ENCODE results near the gene CAMSAP2.
"Not testable (repeated sequence)": the region's sequence is repeated elsewhere in the genome, so short reads cannot be mapped to it uniquely, and the experiment has no call there.

The CAMSAP2 gene

DNA sequence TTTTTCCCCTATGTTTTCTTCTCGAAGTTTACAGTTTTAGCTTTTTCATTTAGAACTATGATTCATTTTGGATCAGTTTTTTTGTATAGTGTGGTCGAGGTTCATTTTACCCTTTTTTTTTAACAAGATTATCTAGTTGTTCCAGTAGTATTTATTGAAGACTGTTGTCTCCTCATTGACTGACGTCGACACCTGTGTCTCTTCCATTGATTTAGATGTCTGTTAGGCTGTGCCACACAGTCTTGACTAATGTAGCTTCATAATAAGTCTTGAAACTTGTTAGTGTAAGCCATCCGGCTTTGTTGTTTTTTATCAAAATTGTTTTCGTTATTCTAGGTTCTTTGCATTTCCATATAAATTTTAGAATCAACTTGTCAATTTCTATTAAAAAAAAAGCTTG is 45.2 kb downstream of the CAMSAP2 start:
- DNase-seq = no peak

DNA sequence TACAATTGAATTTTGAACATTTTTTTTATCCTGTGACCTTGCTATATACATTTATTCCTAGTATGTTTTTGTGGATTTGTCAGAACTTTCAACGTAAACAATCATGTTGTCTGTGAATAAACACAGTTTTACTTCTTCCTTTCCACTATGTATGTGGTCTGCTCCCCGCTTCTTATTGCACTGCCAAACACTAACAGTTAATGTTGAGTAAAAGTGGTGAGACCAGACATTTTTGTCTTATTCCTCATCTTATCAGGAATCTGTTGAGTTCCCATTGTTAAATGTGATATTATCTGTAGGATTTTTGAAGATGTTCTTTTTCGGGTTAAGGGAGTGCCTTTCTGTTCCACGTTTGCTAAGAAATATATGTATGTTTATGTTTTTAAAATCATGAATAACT is 45.9 kb downstream of the CAMSAP2 start:
- DNase-seq = no peak

DNA sequence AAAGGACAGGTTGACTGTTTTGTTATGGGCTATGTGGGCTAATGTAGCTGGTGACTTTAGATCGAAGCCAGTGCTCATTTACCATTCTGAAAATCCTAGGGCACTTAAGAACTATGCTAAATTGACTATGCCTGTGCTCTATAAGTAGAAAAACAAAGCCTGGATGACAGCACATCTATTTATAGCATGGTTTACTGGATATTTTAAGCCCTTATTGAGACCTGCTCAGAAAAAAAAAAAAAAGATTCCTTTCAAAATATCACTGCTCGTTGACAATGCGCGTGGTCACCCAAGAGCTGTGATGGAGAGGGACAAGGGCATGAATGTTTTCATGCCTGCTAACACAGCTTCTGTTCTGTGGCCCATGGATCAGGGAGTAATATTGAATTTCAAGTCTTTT is 48.1 kb downstream of the CAMSAP2 start:
- no peak for DNase-seq

DNA sequence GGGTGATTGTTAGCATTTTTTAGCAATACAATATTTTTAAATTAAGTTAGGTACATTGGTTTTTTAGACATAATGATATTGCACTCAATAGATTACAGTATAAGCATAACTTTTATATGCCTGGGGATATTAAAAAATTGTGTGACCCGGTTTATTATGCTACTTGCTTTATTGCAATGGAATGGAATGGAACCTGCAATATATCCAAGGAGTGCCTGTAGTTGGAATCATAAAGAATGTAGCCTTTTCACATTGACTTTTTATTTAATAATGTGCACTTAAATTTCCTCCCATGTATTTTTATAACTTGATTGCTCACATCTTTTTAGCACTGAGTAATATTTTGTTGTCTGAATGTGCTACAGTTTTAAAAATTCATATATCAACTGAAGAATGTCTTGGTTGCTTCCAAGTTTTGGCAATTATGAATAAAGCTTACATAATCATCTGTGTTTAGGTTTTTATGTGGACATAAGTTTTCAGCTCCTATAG is 49.2 kb downstream of the CAMSAP2 start:
- no peak for DNase-seq

DNA sequence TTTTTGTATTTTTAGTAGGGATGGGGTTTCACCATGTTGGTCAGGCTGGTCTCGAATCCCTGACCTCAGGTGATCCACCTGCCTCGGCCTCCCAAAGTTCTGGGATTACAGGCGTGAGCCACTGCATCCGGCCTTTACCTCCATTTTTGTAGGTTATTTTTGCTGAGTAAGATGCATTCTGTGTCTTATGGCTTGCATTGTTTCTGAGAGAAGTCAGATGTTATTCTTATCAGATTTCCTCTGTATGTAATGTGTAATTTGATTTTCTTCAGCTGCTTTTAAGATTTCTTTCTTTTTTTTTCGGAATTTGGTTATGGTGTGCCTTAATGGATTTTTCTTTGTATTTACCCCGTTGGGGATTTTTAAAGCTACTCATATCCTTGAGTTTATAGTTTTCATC is 52.3 kb downstream of the CAMSAP2 start:
- DNase-seq = not testable (repeated sequence)

DNA sequence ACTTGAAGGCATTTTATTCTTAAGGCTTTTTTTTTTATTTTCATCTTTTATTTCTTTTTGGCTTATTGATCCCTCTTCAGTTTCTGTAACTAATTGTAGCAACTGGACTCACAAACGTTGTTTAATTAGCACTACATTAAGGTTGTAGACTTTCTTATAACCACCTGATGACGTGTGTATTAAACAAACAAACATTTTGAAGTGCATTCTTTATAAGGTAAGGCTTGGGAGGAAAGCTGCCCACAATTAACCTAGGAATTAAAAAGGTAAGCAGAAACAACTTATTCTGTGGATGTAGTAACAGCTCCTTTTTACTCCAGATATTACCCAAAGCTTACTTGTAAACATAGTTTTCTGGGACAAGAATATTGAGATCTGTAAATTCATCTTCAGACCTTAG is 55.0 kb downstream of the CAMSAP2 start:
- DNase-seq = no peak

DNA sequence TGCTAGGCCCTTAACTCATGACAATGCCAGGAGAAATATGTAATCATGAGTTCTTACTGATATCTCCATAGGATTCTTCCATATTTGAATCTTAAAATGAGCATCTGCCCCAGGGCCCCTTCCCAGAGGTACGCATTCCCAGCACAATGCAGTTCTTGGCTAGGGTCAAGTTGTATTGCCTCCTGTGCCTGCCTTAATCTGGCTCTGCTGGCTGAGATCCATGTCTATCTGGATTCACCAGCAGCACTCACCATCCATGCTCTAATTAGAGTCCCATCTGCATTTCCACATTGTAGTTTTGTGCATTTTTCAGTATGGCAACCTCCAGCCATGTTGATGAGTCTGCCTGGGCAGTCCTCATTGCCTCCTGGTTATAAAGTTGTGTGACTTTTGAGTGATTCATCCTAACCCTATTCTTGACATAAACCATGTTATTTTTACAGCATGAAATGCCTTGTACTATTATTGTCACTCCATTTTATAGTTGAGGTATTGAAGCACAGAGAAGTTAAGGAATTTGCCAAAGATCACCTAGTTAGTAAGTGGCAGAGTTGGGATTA is 55.9 kb downstream of the CAMSAP2 start:
- no peak for DNase-seq

DNA sequence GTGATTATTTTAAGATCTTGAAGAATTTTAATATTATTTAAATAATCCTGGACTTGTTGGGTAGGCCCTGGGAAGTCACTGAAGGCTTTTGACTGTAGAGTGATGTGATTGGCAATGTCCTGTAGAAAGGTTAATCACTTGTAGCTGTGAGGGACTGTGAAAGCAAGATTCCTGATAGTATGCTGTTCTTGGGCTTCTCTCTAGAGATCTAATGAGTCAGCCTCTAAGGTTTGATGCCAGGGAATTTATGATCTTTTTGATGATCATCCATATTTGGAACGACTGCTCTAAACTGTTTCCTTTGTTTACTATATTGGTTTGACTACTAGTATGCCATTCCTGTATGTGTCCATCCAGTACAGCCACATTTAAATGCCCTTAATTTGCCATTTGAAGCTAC is 56.5 kb downstream of the CAMSAP2 start:
- no peak for DNase-seq

DNA sequence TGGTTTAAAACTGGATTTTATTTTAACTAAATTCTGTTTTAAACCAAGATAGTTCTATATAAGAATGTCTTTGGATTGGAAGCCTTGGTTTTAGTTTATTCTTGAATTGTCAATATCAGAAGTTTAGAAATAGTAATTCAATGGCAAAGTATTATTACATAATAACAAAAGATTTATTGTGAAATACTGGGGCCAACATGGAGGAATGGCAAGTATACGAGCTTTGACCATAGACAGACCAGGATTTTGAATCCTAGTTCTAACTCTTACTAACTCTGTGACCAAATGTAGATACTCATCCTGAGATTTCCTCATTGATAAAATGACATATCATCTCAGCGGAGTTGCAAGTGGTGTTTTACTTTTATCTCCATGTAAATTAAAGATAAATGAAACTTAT is 63.3 kb downstream of the CAMSAP2 start:
- DNase-seq = no peak

DNA sequence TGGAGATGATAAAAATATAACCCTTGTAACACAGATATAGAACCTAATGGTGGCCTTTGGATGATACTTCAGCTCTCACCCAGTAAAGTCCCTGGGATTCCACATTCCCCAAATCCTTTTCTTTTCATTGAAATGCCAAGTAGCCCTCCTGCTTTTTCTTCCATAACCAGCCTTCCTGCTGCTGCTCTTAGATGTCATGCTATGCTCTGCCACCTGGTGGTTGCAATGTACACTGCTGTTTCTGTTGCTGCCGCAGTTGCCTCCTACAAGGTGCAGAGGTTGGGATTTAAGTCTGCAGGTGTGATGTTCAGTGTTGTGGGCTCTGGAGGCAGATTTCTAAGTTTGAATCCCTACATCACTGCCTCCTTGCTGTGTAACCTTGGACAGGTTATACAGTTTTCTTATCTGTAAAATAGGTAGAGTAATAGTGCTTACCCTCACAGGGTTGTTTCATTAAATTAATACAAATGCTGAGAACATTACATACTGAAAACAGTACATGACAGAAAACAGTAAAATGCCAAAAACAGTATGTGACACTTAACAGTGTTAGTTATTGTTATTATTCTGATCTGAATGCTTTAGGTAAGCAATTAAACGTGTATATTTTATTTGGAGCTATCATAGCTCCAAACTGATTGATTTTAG is 64.3 kb downstream of the CAMSAP2 start:
- peak; percentile 40 for DNase-seq

DNA sequence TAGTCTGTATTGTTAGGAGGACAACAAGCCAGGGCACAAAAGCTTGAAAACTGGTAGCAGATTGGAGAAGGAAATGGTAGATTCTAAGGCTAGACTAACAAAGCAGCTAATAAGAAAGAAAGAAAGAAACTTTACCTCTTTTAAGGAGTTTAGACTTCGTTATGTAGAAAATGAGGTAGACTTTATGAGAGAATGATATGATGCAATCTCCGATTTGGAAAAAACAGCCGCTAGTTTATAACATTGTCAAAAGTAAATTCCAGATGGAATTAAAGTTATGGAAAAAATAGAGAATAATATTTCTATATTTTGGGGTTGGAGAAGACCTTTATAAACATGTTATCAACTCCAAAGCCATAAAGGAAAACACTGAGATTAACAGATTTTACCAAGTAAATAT is 67.0 kb downstream of the CAMSAP2 start:
- no peak for DNase-seq

DNA sequence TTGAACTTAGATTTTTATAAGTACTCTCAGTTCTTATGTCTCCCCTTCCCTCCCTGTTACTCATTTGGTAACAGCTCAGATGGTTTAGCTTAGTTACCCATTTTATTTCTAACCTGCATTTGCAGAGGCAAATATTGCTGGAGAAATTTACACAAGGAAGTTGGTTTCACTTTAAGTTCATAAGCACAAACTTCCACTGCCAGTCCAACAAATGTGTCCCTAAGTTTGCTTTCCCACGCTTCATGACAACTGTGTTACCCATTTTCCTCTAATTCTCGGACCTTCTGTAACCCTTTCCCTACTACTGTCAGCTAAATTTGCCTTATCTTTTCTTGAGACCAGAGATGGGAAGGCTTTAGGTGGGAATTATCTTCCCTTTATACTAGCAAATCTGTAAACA is 70.2 kb downstream of the CAMSAP2 start:
- no peak for DNase-seq

DNA sequence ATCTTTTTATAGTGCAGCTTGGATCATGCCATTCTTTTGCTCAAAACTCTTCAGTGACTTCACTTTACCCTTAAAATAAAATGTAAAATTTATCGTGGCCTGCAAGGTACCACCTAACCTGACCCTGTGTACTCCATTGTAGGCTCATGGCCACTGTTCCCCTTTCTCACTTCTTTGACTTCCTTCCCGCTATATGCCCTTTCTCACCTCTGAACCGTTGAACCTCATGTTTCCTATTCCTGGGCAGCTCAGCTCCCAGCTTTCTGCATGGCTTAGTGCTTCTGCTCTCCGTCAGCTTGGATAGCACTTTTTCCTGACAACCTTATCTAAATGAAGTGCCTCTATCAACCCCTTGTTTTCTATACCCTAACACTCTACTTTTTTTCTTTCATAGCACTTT is 73.0 kb downstream of the CAMSAP2 start:
- DNase-seq = no peak

DNA sequence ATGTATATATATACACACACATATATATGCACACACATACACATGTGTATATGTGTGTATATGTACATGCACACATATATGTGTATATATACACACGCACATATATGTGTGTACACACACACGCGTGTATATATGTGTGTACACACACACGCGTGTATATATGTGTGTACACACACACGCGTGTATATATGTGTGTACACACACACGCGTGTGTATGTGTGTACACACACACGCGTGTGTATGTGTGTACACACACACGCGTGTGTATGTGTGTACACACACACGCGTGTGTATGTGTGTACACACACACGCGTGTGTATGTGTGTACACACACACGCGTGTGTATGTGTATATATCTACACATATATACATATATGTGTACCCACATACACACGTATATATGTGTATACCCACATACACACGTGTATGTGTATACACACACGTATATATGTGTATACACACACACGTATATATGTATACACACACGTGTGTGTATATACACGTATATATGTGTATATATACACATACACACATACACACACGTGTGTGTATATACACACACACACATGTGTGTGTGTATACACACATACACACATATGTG is 78.0 kb downstream of the CAMSAP2 start:
- DNase-seq = not testable (repeated sequence)

DNA sequence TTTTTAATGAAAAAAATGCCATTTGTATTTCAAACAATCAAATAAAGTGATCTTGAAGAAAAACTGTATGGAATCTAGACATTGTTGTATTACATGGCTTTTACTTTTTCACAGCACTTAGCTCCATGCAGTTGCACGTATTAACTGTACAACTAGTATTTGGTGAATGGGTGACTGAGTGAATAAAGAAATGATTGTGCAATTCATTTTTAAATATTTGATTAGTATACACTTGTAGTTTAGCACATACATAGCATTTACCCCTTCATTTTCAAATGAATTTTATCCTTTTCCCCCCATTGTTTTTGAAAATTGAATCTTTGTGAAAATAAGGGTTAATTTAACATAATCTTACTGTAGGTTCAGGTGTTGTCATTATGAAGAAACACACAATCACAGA is 79.6 kb downstream of the CAMSAP2 start:
- DNase-seq = no peak

DNA sequence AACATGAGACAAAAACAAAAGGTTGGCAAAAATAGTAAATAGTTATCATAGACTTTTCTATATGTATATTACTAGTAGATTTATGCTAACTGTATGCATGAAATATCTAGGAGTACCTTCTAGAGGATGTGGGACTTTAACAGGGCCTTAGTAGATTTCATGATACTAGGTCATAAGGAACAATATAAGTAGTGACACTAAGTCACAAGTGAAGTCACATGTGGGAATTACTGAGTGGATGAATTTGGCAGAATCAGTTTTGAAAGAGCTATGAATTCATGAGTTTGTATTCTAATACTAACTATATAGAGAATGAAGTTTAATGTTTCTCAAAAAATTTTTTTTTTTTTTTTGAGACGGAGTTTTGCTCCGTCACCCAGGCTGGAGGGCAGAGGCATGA is 81.0 kb downstream of the CAMSAP2 start:
- DNase-seq = no peak

DNA sequence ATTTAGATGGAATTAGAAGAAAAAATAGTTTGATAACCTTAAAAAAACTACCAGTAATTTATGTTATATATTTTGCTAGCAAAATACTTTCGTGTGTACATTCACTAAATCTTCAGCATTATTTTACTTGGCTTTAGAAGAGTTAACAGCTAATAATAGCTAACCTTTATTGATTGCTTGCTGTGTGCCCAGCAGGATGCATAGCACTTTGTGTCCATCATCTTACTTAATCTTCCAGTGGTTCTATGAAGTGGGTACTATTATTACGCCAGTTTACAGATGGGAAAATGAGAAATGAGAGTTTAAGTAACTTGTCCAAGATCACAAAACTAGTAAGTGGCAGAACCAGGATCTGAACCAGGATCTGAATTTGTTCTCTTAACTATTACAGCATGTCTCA is 92.4 kb downstream of the CAMSAP2 start:
- DNase-seq = no peak

DNA sequence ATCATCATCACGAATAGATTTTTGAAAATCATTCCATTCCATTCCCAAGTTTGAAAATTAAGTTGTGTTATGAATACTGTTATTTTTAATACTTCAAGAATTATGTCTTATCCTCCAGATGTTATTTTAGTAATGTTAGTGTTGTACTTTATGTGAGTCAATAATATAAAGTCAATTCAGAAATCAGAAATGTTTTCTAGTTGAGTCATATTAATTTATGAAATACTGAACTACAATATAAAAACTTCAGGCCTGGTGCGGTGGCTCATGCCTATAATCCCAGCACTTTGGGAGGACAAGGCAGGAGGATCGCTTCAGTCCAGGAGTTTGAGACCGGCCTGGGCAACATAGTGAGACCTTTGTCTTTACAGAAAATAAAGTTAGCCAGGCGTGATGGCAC is 95.7 kb downstream of the CAMSAP2 start:
- no peak for DNase-seq

DNA sequence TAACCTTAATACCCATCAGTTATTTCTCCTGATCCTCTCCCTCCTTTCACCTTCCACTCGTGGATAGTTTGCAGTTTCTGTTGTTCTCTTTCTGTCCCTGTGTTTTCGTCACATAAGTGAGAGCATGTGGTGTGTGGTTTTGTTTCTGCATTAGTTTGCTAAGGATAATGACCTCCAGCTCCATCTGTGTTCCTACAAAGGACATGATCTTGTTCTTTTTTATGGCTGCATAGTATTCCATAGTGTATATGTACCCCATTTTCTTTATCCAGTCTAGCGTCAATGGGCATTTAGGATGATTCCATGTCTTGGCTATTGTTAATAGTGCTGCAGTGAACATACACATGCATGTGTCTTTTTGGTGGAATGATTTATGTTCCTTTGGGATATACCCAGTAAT is 97.5 kb downstream of the CAMSAP2 start:
- no peak for DNase-seq

DNA sequence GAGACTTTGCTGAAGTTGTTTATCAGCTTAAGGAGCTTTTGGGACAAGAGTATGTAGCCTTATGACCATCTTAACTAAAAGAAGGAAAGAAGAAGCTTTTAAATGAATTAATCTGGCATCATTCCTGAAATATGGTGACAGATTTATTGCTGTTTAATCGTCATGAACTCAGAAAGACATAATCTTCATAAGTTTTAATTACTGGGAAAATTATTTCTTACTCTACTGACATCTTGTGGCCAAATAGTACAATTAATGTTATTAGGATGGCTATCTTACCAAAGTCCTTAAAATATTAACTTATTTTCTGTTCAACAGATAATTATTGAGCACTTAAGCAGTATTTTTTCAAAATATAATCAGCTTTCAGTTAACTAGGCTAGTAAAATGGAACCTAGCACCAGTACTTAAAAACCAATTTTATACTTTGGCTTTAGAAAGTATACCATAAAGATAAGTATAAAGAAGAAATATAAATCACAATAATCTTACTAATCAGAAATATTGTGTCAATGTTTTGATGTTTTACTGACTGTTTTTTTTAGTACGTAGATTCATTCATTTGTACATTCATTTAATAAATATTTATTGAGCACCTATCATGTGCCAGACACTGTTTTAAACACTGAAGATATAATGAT is 99.4 kb downstream of the CAMSAP2 start:
- DNase-seq = no peak

DNA sequence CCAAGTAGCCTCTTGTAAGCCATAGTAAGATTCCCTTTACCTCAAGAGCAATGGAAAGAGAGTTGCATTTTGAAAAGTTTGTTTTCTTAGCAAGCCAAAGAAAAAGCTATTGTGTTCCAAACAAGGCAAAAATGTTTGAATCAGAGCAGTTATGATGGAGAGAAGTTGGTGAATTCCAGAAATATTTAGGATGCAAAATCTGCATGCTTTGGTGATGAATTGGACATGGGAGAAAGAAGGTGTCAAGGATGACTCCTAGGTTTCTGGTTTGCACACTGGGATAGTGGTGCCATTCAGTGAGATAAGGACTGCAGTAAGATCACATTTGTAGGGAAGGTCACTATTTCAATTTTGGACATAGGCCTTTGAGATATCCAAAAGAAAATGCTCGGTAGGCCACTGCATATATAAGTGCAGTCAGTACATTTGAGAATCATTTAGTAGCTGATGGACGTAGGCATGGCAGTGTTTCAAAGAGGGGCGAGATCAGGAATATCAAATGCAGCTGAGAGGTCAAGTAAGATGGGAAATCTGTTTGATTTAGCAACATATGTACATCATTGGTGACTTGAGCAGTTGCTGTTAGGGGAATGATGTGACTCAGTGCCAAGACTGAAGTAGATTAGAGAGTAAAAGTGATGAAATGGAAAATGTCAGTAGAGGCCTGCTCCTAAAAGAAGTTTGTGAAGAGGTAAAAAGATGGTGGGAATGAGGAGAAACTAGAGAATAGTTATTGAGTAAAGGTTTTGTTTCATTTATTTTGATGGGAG is 100.2 kb downstream of the CAMSAP2 start:
- DNase-seq = no peak

DNA sequence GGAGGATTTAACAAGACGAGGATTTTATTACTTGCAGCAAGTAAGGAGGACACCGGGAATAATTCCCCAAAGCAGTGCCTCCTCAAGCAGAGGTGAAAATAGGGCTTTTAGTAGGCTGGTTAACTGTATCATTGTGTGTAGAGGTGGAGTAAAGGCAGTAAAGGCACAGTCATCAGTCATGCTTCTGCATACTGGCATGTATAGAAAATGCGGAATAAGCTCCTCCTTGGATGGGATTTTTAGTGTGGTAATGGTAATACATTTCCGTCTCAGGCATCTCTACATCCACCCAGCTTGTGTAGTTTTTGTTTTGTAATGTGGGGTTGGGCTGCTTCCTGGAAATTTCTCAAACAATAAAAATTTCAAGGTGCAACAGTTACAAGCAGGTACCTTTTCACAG is 106.7 kb downstream of the CAMSAP2 start:
- no peak for DNase-seq

DNA sequence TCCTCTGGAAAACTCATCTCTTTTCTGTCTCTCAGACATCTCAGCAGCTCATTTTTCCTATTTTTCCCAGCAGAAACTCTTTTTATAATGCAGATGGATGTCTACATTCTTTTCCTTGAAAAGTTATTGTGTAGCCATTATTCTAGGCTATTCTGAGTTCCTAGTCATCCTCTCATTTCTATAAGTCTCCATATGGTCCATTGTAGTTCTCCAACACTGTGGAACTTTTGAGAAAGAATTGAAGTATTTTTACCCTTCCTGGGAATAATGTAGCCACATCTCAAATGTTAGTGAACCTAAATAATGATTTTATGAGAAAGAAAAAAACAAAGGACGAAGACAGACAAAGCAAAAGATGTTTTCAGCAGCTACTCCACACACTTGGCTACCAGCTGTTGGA is 107.7 kb downstream of the CAMSAP2 start:
- no peak for DNase-seq

DNA sequence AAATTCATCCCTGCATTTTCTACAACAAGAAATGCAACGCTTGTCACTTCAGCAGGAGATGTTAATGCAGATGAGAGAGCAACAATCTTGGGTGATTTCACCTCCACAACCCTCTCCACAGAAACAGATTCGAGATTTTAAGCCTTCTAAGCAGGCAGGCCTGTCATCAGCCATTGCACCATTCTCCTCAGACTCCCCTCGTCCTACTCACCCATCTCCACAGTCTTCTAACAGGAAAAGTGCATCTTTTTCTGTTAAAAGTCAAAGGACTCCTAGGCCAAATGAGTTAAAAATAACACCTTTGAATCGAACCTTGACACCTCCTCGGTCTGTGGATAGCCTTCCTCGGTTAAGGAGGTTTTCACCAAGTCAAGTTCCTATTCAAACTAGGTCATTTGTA is 110.7 kb downstream of the CAMSAP2 start:
- DNase-seq = no peak
